ENCODE data around the gene RTL1.

DNA sequence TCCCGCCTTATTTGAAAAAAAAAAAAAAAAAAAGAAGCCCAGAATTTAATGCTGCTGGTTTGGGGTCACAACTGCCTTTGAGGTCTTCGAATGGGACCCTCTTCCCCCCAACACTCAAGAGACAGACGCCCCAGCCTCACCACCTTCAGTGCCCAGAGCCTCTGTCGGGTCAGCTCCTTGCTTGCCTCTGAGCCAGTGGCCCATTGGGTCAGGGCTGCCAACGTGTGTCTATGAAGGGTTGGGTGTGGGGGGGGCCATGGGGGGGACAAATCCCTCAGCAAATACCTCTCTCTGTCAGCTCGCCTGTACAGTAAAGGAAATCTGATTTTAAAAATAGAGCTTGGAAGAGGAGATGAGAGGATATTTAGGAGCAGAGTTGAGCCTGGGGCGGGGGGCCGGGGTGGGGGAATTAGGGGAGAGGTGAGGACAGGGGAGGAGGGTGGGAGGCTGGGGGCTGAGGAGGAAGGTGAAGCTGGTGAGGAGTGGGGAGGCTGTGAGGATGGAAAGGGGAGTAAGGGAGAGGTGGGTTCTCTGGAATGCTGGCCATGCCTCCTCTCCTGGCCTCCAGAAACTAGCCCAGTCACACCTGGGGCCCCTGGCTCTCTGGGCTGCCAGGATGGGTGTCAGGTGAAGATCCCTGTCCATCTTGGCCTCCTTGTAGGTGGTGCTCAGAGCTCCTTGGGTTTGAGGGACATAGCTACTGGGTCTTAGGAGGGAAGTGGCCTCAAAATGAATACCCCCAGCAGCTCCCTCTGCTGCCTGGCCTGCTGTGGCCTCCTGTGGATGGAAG lies 13.3 kb downstream of the RTL1 start:
- TF ChIP-seq CTCF (IDR thresholded peaks at IDR 0.05) (no peak), POLR2AphosphoS5 (IDR thresholded peaks at IDR 0.05) (no peak)

Data from esophagus muscularis mucosa (tissue), 3 donors.